DND-41 (cell line): ENCODE data around the gene RTKN2.

Experiments
- ATAC-seq: fragments of 200-7000 bp; cut with Tn5 transposase; 3 replicates; pipeline ENCODE4 v1.9.1; 2021; ENCODE audit warnings: low read depth; ENCODE audit not compliant: insufficient read depth
- DNase-seq: peaks from one replicate; pipeline ENCODE4 v3.0.0-alpha.2; 2020
- H2AFZ ChIP-seq: 2 replicates; pipeline ENCODE4 v1.6.0; 2012; ENCODE audit warnings: low read depth, low read length
- H3K27ac ChIP-seq: 2 replicates; pipeline ENCODE4 v1.5.1; 2012; ENCODE audit warnings: low read length, inconsistent platforms
- H3K27me3 ChIP-seq: fragments of 200-600 bp; sonication (generic); 2 replicates; pipeline ENCODE4 v1.6.0; 2012; ENCODE audit warnings: low read length, mild to moderate bottlenecking, inconsistent platforms; ENCODE audit not compliant: insufficient read depth, poor library complexity
- H3K36me3 ChIP-seq: 2 replicates; pipeline ENCODE4 v1.5.1; 2012; ENCODE audit warnings: low read length, inconsistent platforms; ENCODE audit not compliant: insufficient read depth
- H3K4me1 ChIP-seq: 2 replicates; pipeline ENCODE4 v1.5.1; 2012; ENCODE audit warnings: mild to moderate bottlenecking, low read length; ENCODE audit not compliant: insufficient read depth
- H3K4me2 ChIP-seq: 2 replicates; pipeline ENCODE4 v1.6.0; 2012; ENCODE audit warnings: mild to moderate bottlenecking, moderate library complexity, low read length, inconsistent platforms; ENCODE audit not compliant: insufficient read depth
- H3K4me3 ChIP-seq, 2 experiments: fragments of 200-600 bp in 1 of 2; shearing (Covaris generic) in 1 of 2; 2 replicates each; pipeline ENCODE4 v1.5.1; 2012 to 2016; ENCODE audit warnings: inconsistent platforms in 2 of 2, low read length in 2 of 2, mild to moderate bottlenecking in 2 of 2, low read depth in 1 of 2, moderate library complexity in 1 of 2
- H3K79me2 ChIP-seq: 2 replicates; pipeline ENCODE4 v1.6.0; 2012; ENCODE audit warnings: low read length, inconsistent platforms; ENCODE audit not compliant: insufficient read depth
- H3K9ac ChIP-seq: 2 replicates; pipeline ENCODE4 v1.6.0; 2012; ENCODE audit warnings: low read depth, mild to moderate bottlenecking, inconsistent platforms, low read length, moderate library complexity
- H3K9me3 ChIP-seq: 2 replicates; pipeline ENCODE4 v1.5.1; 2012; ENCODE audit warnings: low read length, moderate library complexity, mild to moderate bottlenecking, inconsistent platforms; ENCODE audit not compliant: insufficient read depth, severe bottlenecking
- H4K20me1 ChIP-seq: 2 replicates; pipeline ENCODE4 v1.6.0; 2012; ENCODE audit warnings: low read length; ENCODE audit not compliant: insufficient read depth
- EZH2 ChIP-seq: IDR thresholded peaks from 3 replicates; pipeline ENCODE4 v1.6.1; 2012; ENCODE audit warnings: borderline replicate concordance, low read depth, mild to moderate bottlenecking, moderate library complexity, low read length, inconsistent platforms; ENCODE audit not compliant: severe bottlenecking
- TF ChIP-seq, protein P1 (sequence below): IDR thresholded peaks from 2 replicates; pipeline ENCODE4 v1.5.1; 2012; ENCODE audit warnings: borderline replicate concordance, low read length, moderate library complexity, mild to moderate bottlenecking; ENCODE audit not compliant: poor library complexity, severe bottlenecking; ENCODE audit errors: extremely low read depth

The RTKN2 gene

DNA sequence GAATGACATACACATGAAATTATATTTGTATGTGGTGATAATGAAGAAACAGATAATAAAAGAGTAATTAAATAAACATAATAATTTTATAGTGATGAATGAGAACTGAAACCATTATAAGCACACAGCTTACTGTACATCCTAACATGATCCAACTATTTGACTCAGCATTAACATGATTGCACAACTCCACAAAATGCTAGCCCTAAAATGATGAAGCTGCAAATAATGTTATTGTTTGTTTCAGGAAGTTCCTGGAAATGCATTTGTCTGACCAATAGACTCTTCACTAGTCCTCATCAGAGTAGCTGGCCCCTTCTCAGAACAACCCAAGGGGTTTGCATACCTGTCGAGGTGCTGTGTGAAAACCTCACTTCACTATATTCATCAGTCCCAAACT is 115.5 kb downstream of the RTKN2 start:
- Histone ChIP-seq H3K9ac (no peak overlapping the region), H2AFZ (no peak overlapping the region), H3K9me3 (no peaks in the 10 kb centered on the region), H3K4me3 (no peak overlapping the region), H4K20me1 (no peaks in the 10 kb centered on the region), H3K36me3 (no peaks in the 10 kb centered on the region), H3K27me3 (no peaks in the 10 kb centered on the region), H3K4me2 (no peak overlapping the region), H3K4me1 (no peaks in the 10 kb centered on the region), H3K79me2 (no peaks in the 10 kb centered on the region), H3K27ac (no peak overlapping the region)
- no peak for ATAC-seq
- DNase-seq = no peak
- TF ChIP-seq EZH2 = no peak
- TF ChIP-seq, protein P1, sequence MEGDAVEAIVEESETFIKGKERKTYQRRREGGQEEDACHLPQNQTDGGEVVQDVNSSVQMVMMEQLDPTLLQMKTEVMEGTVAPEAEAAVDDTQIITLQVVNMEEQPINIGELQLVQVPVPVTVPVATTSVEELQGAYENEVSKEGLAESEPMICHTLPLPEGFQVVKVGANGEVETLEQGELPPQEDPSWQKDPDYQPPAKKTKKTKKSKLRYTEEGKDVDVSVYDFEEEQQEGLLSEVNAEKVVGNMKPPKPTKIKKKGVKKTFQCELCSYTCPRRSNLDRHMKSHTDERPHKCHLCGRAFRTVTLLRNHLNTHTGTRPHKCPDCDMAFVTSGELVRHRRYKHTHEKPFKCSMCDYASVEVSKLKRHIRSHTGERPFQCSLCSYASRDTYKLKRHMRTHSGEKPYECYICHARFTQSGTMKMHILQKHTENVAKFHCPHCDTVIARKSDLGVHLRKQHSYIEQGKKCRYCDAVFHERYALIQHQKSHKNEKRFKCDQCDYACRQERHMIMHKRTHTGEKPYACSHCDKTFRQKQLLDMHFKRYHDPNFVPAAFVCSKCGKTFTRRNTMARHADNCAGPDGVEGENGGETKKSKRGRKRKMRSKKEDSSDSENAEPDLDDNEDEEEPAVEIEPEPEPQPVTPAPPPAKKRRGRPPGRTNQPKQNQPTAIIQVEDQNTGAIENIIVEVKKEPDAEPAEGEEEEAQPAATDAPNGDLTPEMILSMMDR = no peak

DNA sequence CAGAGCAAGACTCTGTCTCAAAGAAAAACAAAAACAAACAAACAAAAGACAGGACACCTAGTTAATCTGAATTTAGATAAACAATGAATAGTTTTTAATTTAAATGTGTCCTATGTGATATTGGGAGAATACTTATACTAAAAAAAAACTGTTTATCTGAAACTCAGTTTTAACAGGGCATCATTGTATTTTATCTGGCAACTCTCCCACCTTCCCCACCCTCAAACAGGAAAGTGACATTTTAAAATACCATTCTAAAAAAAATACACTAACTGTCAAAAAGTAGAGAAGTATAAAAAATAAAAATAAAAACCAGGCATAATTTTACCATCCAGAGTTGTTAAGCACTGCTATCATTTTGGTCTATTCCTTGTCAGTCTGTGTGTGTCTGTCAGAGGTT is 119.0 kb downstream of the RTKN2 start:
- Histone ChIP-seq H3K4me3 (no peak overlapping the region), H3K79me2 (no peaks in the 10 kb centered on the region), H3K9ac (no peak overlapping the region), H3K4me1 (no peaks in the 10 kb centered on the region), H3K27me3 (no peaks in the 10 kb centered on the region), H3K27ac (no peak overlapping the region), H4K20me1 (no peaks in the 10 kb centered on the region), H3K9me3 (no peaks in the 10 kb centered on the region), H3K36me3 (no peaks in the 10 kb centered on the region), H2AFZ (no peak overlapping the region), H3K4me2 (no peak overlapping the region)
- no peak for DNase-seq
- no peak for ATAC-seq
- TF ChIP-seq EZH2 = no peak
- TF ChIP-seq, protein P1 = no peak

DNA sequence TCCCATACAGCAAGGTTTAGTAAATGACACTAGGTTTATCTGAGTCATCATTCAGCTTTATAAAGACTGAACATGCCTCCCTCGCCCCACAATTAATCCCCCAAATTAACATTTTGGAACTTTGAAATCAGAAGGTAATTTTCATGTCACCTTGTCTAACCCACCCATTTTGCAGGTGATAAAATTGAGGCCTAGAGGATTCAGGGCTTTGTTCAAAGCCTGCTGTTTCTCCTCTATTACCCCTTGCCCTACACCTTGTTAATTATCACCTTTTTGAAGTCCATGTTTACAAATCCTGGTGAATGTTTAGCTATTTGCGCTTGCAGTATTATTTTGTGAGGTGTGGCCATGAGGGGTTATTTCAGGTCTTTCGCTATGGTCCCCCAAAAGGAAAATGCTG is 120.5 kb downstream of the RTKN2 start:
- H4K20me1 ChIP-seq = no peaks in the 10 kb centered on the region
- H3K4me1 ChIP-seq = no peaks in the 10 kb centered on the region
- ATAC-seq (no peak), DNase-seq (no peak)
- H2AFZ ChIP-seq = no peak overlapping the region
- H3K9me3 ChIP-seq = no peaks in the 10 kb centered on the region
- H3K9ac ChIP-seq = no peak overlapping the region
- H3K27me3 ChIP-seq = no peaks in the 10 kb centered on the region
- TF ChIP-seq EZH2 = no peak
- TF ChIP-seq, protein P1 = no peak
- H3K27ac ChIP-seq = no peak overlapping the region
- H3K4me2 ChIP-seq = no peak overlapping the region
- no peaks in the 10 kb centered on the region for H3K36me3 ChIP-seq
- H3K79me2 ChIP-seq = no peaks in the 10 kb centered on the region
- H3K4me3 ChIP-seq = no peak overlapping the region

DNA sequence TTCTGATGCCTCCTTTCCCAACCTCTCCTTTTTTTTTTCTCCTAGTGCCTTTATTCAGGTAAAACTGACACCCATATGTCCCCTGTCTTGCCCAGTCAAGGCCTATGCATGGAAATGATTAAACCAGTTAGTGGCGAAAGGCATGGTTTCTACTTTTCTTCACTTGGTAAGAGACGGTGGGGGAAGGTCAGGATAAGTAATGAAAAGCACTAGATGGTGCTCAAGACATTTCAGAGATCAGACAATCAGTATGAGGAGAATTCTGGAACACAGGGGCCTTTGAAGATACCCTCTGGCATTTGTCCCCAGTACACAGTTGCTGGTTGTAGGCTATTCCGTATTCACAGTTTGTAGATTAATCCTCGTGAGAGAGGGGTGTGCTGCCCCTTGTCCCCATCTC is 121.2 kb downstream of the RTKN2 start:
- no peak for DNase-seq
- Histone ChIP-seq H3K4me2 (no peak overlapping the region), H3K27me3 (no peaks in the 10 kb centered on the region), H3K4me1 (no peaks in the 10 kb centered on the region), H3K27ac (no peak overlapping the region), H3K9ac (no peak overlapping the region), H3K36me3 (no peaks in the 10 kb centered on the region), H4K20me1 (no peaks in the 10 kb centered on the region), H3K9me3 (no peaks in the 10 kb centered on the region), H2AFZ (no peak overlapping the region), H3K79me2 (no peaks in the 10 kb centered on the region), H3K4me3 (no peak overlapping the region)
- no peak for TF ChIP-seq EZH2
- TF ChIP-seq, protein P1 = no peak
- ATAC-seq = no peak
